ENCODE measurements around the gene LRRK1.
A peak's percentile ranks its signal among the peaks of the same experiment; 100 is the strongest.

The LRRK1 gene

GRCh38 chr15:100918690-100919480 lies at the start of gene LRRK1:
Gene LRRK1 (plus strand): TSS chr15:100919357. CDS start chr15:100924633, 5,276 bp downstream.
- peak within 1 kb of the TSS; percentile 87 for H3K4me3 Mint-ChIP-seq
- H3K27ac Mint-ChIP-seq = no peak within 1 kb of the TSS
- peaks cover 16% of the 10 kb centered on the region for H3K4me1 Mint-ChIP-seq (ENCODE audit: low read depth)
- H3K9me3 Mint-ChIP-seq (ENCODE audit: low read depth) = no peaks in the 10 kb centered on the region
- H3K36me3 Mint-ChIP-seq = no peaks in the 10 kb centered on the region
- peaks cover 41% of the 10 kb centered on the region for H3K27me3 Mint-ChIP-seq

GRCh38 chr15:100873029-100873677 lies 46.0 kb upstream of the LRRK1 start:
- no peaks in the 10 kb centered on the region for H3K36me3 Mint-ChIP-seq
- H3K9me3 Mint-ChIP-seq (ENCODE audit: low read depth) = no peaks in the 10 kb centered on the region
- H3K4me3 Mint-ChIP-seq = no peak overlapping the region
- H3K4me1 Mint-ChIP-seq (ENCODE audit: low read depth) = no peaks in the 10 kb centered on the region
- no peak overlapping the region for H3K27ac Mint-ChIP-seq
- peaks cover 19% of the 10 kb centered on the region for H3K27me3 Mint-ChIP-seq

- H3K27ac Mint-ChIP-seq = no peak overlapping the region
- H3K9me3 Mint-ChIP-seq (ENCODE audit: low read depth) = no peaks in the 10 kb centered on the region
- H3K4me1 Mint-ChIP-seq (ENCODE audit: low read depth) = peaks cover 7% of the 10 kb centered on the region
- peaks cover 27% of the 10 kb centered on the region for H3K27me3 Mint-ChIP-seq
- H3K36me3 Mint-ChIP-seq = no peaks in the 10 kb centered on the region
- no peak overlapping the region for H3K4me3 Mint-ChIP-seq
Observed at GRCh38 chr15:100875495-100875894, 43.7 kb upstream of the LRRK1 start.

GRCh38 chr15:100875976-100876375 lies 43.2 kb upstream of the LRRK1 start:
- Mint-ChIP-seq H3K27me3 (peaks cover 31% of the 10 kb centered on the region), H3K9me3 (ENCODE audit: low read depth) (no peaks in the 10 kb centered on the region), H3K4me1 (ENCODE audit: low read depth) (peaks cover 11% of the 10 kb centered on the region)

GRCh38 chr15:100877551-100877950 lies 41.6 kb upstream of the LRRK1 start:
- H3K27me3 Mint-ChIP-seq = peaks cover 42% of the 10 kb centered on the region
- H3K4me3 Mint-ChIP-seq = no peak overlapping the region
- H3K9me3 Mint-ChIP-seq (ENCODE audit: low read depth) = no peaks in the 10 kb centered on the region
- H3K27ac Mint-ChIP-seq = no peak overlapping the region
- no peaks in the 10 kb centered on the region for H3K36me3 Mint-ChIP-seq
- H3K4me1 Mint-ChIP-seq (ENCODE audit: low read depth) = peaks cover 11% of the 10 kb centered on the region

More at GRCh38 chr15:100875976-100876375, 43.2 kb upstream of the LRRK1 start:
- H3K4me3 Mint-ChIP-seq = no peak overlapping the region
- H3K27ac Mint-ChIP-seq = no peak overlapping the region
- H3K36me3 Mint-ChIP-seq = no peaks in the 10 kb centered on the region

GRCh38 chr15:100878130-100878529 lies 41.0 kb upstream of the LRRK1 start:
- Mint-ChIP-seq H3K36me3 (no peaks in the 10 kb centered on the region), H3K27me3 (peaks cover 47% of the 10 kb centered on the region), H3K4me3 (peak overlapping the region; percentile 78), H3K27ac (no peak overlapping the region), H3K4me1 (ENCODE audit: low read depth) (peaks cover 11% of the 10 kb centered on the region), H3K9me3 (ENCODE audit: low read depth) (no peaks in the 10 kb centered on the region)

- H3K9me3 Mint-ChIP-seq (ENCODE audit: low read depth) = no peaks in the 10 kb centered on the region
- peaks cover 11% of the 10 kb centered on the region for H3K4me1 Mint-ChIP-seq (ENCODE audit: low read depth)
- H3K27me3 Mint-ChIP-seq = peaks cover 50% of the 10 kb centered on the region
- H3K27ac Mint-ChIP-seq = no peak overlapping the region
- no peaks in the 10 kb centered on the region for H3K36me3 Mint-ChIP-seq
- H3K4me3 Mint-ChIP-seq = peak overlapping the region; percentile 78
Observed at GRCh38 chr15:100878648-100879047, 40.5 kb upstream of the LRRK1 start.

GRCh38 chr15:100879061-100879463 lies 40.1 kb upstream of the LRRK1 start:
- H3K4me3 Mint-ChIP-seq = peak overlapping the region; percentile 78
- H3K9me3 Mint-ChIP-seq (ENCODE audit: low read depth) = no peaks in the 10 kb centered on the region
- H3K4me1 Mint-ChIP-seq (ENCODE audit: low read depth) = peaks cover 11% of the 10 kb centered on the region
- no peak overlapping the region for H3K27ac Mint-ChIP-seq
- peaks cover 54% of the 10 kb centered on the region for H3K27me3 Mint-ChIP-seq
- no peaks in the 10 kb centered on the region for H3K36me3 Mint-ChIP-seq

- Mint-ChIP-seq H3K36me3 (no peaks in the 10 kb centered on the region), H3K27ac (no peak within 1 kb of the TSS), H3K9me3 (ENCODE audit: low read depth) (no peaks in the 10 kb centered on the region), H3K4me1 (ENCODE audit: low read depth) (peaks cover 11% of the 10 kb centered on the region), H3K4me3 (peak within 1 kb of the TSS; percentile 78), H3K27me3 (peaks cover 53% of the 10 kb centered on the region)
Observed at GRCh38 chr15:100879464-100880138, 39.6 kb upstream of the LRRK1 start, which contains the start of gene ALDH1A3. Gene ALDH1A3 (plus strand): TSS chr15:100879831. CDS start chr15:100879908, 77 bp downstream.

GRCh38 chr15:100880139-100880896 lies 38.8 kb upstream of the LRRK1 start:
- Mint-ChIP-seq H3K27me3 (peaks cover 53% of the 10 kb centered on the region), H3K27ac (no peak overlapping the region), H3K4me3 (peak overlapping the region; percentile 56), H3K4me1 (ENCODE audit: low read depth) (peaks cover 11% of the 10 kb centered on the region), H3K36me3 (no peaks in the 10 kb centered on the region), H3K9me3 (ENCODE audit: low read depth) (no peaks in the 10 kb centered on the region)

- no peak overlapping the region for H3K27ac Mint-ChIP-seq
- H3K4me3 Mint-ChIP-seq = peak overlapping the region; percentile 56
- no peaks in the 10 kb centered on the region for H3K9me3 Mint-ChIP-seq (ENCODE audit: low read depth)
- H3K36me3 Mint-ChIP-seq = no peaks in the 10 kb centered on the region
- peaks cover 11% of the 10 kb centered on the region for H3K4me1 Mint-ChIP-seq (ENCODE audit: low read depth)
- H3K27me3 Mint-ChIP-seq = peaks cover 51% of the 10 kb centered on the region
Observed at GRCh38 chr15:100880897-100881242, 38.3 kb upstream of the LRRK1 start.

GRCh38 chr15:100881573-100882336 lies 37.4 kb upstream of the LRRK1 start:
- peaks cover 11% of the 10 kb centered on the region for H3K4me1 Mint-ChIP-seq (ENCODE audit: low read depth)
- H3K27me3 Mint-ChIP-seq = peaks cover 50% of the 10 kb centered on the region
- H3K4me3 Mint-ChIP-seq = no peak overlapping the region
- H3K36me3 Mint-ChIP-seq = no peaks in the 10 kb centered on the region
- no peak overlapping the region for H3K27ac Mint-ChIP-seq
- no peaks in the 10 kb centered on the region for H3K9me3 Mint-ChIP-seq (ENCODE audit: low read depth)

GRCh38 chr15:100885116-100885515 lies 34.0 kb upstream of the LRRK1 start:
- Mint-ChIP-seq H3K9me3 (ENCODE audit: low read depth) (no peaks in the 10 kb centered on the region), H3K27me3 (peaks cover 45% of the 10 kb centered on the region)

GRCh38 chr15:100885811-100886210 lies 33.3 kb upstream of the LRRK1 start:
- H3K27me3 Mint-ChIP-seq = peaks cover 45% of the 10 kb centered on the region
- no peaks in the 10 kb centered on the region for H3K36me3 Mint-ChIP-seq
- H3K9me3 Mint-ChIP-seq (ENCODE audit: low read depth) = no peaks in the 10 kb centered on the region
- H3K4me3 Mint-ChIP-seq = no peak overlapping the region
- no peak overlapping the region for H3K27ac Mint-ChIP-seq
- peaks cover 7% of the 10 kb centered on the region for H3K4me1 Mint-ChIP-seq (ENCODE audit: low read depth)

More at GRCh38 chr15:100885116-100885515, 34.0 kb upstream of the LRRK1 start:
- H3K27ac Mint-ChIP-seq = no peak overlapping the region
- H3K36me3 Mint-ChIP-seq = no peaks in the 10 kb centered on the region
- H3K4me3 Mint-ChIP-seq = no peak overlapping the region
- peaks cover 13% of the 10 kb centered on the region for H3K4me1 Mint-ChIP-seq (ENCODE audit: low read depth)

All from activated naive CD8-positive, alpha-beta T cell (primary cell).